HG03520 (cell line): ENCODE results near the gene IGSF8.

Source experiments
- ATAC-seq: cut with Tn5 transposase; IDR thresholded peaks from one replicate; pipeline ENCODE4 v1.9.1; 2021; ENCODE audit warnings: mild to moderate bottlenecking, moderate library complexity; ENCODE audit not compliant: unreplicated experiment

IGSF8 gene

DNA sequence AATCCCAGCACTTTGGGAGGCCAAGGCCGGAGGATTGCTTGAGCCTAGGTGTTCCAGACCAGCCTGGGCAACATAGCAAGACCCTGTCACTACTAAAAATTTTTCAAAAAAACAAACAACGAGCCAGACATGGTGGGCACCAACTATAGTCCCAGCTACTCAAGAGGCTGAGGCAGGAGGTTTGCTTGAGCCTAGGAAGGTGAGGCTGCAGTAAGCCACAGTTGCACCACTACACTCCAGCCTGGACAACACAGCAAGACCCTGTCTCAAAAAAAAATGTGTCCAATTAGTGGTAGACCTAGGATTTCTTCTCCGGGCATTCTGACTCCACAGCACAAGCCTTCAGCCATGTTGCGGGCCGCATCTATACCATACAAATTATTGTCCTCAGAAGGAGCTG is 6.7 kb upstream of the IGSF8 start:
- no peak for ATAC-seq

GRCh38 chr1:160104486-160104885 is 6.1 kb upstream of the IGSF8 start:
- no peak for ATAC-seq

GRCh38 chr1:160103658-160104408 is 5.4 kb upstream of the IGSF8 start:
- ATAC-seq: no peak

DNA sequence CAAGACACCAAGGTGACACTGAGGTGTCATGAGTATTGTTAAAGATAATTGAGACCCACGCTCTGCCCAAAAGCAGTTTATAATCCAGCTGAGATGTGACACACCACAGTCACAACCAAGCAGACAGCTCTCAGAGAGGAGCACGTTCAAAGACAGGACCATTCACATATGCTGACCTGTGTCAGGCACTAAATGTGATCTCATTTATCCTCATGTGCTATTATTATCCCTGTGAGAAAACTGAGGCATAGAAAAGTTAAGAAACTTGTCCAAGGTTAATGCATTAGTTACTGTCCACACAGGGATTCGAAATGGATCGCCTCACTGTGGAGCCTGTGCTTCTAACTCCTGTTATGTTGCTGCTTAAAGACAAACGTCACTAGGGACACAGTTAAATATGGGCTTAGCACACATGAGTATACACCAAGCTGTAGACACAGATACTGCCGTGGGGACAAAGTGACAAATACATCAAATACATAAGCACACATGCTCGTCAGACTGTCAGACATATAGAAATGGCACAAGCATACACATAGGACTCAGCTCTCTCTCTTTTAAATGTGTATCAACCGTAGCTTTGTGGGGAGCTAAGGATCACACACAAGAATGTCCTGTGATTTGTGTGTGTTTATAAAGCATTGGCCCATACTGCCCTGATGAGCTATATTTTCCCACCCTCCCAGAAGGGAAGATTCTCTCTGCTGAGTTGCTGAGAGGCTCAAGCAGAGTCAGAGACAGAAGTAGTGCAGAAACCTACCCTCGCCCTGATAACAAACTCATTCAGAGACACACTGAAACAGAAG is 3.5 kb upstream of the IGSF8 start:
- ATAC-seq: no peak

- peak; percentile 25 for ATAC-seq
Observed at GRCh38 chr1:160101037-160101716, 2.8 kb upstream of the IGSF8 start.

GRCh38 chr1:160099716-160100375 is 1.4 kb upstream of the IGSF8 start:
- no peak for ATAC-seq

GRCh38 chr1:160098852-160099561 is 588 bp upstream of the IGSF8 start:
- ATAC-seq: peak; percentile 75

- no peak for ATAC-seq
Observed at GRCh38 chr1:160097151-160097910, 1.1 kb downstream of the IGSF8 start.

DNA sequence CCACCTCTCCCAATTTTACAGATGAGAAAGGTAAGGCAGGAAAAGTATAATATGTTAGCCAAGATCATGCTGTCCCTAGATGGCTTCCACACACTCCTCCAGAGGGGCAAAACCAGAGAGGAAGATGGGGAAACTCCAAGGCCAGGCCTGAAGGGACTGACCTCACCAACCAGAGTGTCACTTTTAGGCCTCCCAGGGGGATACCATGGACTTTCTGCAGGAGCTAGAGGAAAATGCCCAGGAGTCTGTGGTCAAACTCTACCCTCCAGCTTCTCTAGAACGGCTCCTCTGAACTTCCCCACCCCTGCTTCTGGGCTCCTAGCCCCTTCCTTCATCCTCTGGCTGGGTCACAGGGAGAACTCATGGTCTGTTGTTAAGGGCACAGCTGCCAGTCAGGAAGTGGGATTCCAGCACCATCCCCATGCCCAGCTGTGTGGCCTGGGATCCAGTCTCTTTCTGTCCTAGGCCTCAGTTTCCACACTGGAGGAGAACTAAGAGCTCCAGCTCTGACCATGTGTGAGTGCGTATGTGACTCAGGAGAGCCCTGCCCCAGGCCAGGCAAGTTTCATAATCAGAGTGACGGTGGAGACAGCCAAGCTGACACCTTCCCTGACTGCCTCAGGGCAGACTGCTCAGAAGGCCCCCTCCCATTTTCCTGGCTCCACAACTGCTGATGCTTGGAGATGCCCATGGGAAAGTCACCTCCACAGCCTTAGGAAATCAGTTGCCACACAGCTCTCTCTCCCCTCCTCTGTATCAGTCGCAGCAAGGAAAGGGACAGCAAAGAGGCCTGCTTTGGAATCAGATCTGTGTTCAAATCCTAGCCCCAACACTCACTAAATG is 1.9 kb downstream of the IGSF8 start:
- no peak for ATAC-seq

DNA sequence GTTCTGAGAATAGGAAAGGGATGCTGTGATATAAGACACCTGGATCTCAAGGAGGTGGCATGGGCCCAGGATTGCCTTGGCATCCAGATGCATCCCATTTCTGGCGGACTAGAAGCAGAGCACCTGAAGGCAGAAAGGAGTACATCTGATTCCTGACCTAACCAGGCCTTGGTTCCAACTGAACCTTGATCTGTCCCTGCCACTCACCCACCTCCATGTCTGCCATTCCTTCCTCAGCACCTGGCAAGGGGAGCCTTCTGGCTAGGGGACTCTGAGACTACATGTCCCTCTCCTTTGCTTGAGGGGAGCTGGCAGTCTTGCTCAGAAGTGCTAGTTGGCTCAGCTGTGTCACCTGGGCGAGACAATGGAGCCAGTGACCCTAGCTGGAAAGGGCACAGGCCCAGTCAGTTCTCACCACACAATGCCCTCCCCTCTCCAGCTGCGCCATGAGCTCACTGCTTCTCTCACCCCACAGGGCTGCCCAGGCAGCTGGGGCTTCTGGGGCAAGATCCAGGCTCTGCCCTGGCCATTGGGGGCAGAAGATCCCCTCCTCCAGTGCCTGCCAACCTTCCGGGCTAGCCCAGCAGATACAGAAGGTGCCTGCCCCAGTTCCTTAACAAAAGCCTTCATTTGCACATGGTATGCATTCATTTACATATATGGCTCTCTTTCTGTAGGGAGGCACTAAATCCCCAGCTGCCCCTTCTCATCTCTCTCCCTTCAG is 2.9 kb downstream of the IGSF8 start:
- ATAC-seq: no peak

- no peak for ATAC-seq
Observed at GRCh38 chr1:160094806-160095205, 3.6 kb downstream of the IGSF8 start.

DNA sequence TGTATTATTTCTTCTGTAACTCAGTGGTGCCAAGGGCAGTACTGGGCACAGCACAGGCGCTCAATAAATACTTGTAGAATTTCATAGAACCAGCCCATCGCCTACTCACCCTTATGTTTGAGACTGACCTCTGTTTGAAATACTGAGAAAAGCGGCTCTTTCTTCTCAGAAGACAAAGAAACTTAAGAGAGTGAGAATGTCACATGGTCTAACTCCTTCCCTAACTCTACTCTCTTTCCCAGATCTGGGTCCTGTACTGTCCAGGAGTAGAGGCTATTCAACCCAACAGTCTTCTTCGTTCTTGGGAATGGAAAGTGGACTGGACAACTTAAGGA is 4.2 kb downstream of the IGSF8 start:
- ATAC-seq: no peak

GRCh38 chr1:160093624-160094290 is 4.7 kb downstream of the IGSF8 start:
- ATAC-seq: no peak

DNA sequence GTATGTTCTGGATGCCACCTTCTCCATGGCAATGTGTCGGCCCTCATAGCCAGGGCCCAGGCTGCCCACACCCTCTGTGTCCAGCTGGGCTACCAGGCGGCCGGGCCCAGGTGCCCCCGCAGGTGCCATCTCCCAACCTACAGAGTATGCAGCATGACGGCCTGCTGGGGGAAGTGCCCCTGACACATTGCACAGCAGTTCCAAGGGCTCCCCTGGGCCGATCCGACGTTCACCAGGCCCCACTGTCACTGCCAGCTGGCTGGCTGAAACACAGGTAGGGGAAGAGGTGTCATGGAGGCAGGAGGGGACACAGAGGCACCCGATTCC is 5.4 kb downstream of the IGSF8 start:
- ATAC-seq: no peak

DNA sequence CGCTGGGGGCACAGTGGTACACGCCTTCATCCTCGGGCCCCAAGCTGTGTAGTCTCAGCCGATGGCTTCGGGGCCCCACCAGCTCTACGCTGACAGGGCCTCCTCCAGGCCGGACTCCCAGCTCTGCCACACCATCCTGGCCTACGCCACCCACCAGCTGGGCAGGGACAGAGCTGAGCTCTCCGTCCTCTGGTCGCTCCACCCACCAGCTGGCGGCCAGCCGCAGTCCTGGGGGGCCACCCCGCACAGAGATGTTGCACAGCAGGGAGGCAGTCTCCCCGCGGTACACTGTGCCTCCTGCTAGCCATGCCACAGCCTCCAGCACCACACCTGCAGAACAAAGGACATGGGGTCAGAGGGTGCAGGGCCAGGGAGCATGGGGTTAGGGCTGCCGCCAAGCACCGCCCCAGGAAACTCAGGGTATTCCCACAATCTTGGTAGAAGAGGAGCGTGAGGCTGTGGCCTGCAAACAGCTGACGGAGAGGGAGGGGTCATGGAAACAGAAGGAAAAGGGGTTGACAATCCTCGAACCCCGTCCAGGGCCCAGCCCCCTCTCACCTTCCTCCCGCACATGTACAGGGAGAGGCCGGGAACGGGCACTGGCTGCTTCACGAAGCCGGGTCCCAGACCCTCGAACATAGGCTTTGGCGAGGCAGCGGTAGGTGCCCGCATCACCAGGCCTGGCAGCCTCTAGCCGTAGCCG is 5.9 kb downstream of the IGSF8 start:
- no peak for ATAC-seq

GRCh38 chr1:160091666-160092223 is 6.7 kb downstream of the IGSF8 start:
- ATAC-seq: no peak

GRCh38 chr1:160090760-160091159 is 7.7 kb downstream of the IGSF8 start:
- no peak for ATAC-seq
